H9 (cell line): Measurements from ENCODE around the gene HIP1. TPM values are rescaled to one million over a fixed set of nuclear protein-coding genes. Genes with fewer than 3 reads are reported as not detected.

Experiments used
- DNase-seq: peaks from one replicate; pipeline ENCODE4 v3.0.0-alpha.2; 2017
- H2AFZ ChIP-seq: one replicate; pipeline ENCODE4 v1.6.1; 2013; ENCODE audit warnings: mild to moderate bottlenecking, low read length, control low read depth, moderate library complexity
- H2AK5ac ChIP-seq: 2 replicates; pipeline ENCODE4 v1.6.1; 2013; ENCODE audit warnings: low read length, control low read depth, mixed read lengths; ENCODE audit not compliant: insufficient read length
- H2BK120ac ChIP-seq: one replicate; pipeline ENCODE4 v1.6.1; 2013; ENCODE audit warnings: low read depth, mild to moderate bottlenecking, low read length, control low read depth, inconsistent platforms; ENCODE audit not compliant: poor library complexity, severe bottlenecking
- H2BK12ac ChIP-seq: 2 replicates; pipeline ENCODE4 v1.6.1; 2013; ENCODE audit warnings: low read length, control low read depth, mixed read lengths, low read depth; ENCODE audit not compliant: insufficient read length
- H2BK15ac ChIP-seq: 2 replicates; pipeline ENCODE4 v1.6.1; 2013; ENCODE audit warnings: low read depth, low read length, control low read depth
- H2BK20ac ChIP-seq: one replicate; pipeline ENCODE4 v1.6.1; 2013; ENCODE audit warnings: low read depth, mild to moderate bottlenecking, low read length, control low read depth, inconsistent platforms; ENCODE audit not compliant: poor library complexity, severe bottlenecking
- H2BK5ac ChIP-seq: 2 replicates; pipeline ENCODE4 v1.6.1; 2013; ENCODE audit warnings: low read length, control low read depth, mixed read lengths; ENCODE audit not compliant: insufficient read length
- H3K14ac ChIP-seq: 2 replicates; pipeline ENCODE4 v1.6.1; 2013; ENCODE audit warnings: low read length, control low read depth; ENCODE audit not compliant: insufficient read depth
- H3K18ac ChIP-seq: 2 replicates; pipeline ENCODE4 v1.6.1; 2013; ENCODE audit warnings: low read depth, mild to moderate bottlenecking, mixed read lengths, low read length, control low read depth; ENCODE audit not compliant: insufficient read length
- H3K23ac ChIP-seq: 2 replicates; pipeline ENCODE4 v1.6.1; 2013; ENCODE audit warnings: low read length, control low read depth, mixed read lengths, low read depth; ENCODE audit not compliant: insufficient read length
- H3K23me2 ChIP-seq: 2 replicates; pipeline ENCODE4 v1.6.1; 2013; ENCODE audit warnings: low read depth, mild to moderate bottlenecking, mixed read lengths, low read length, control low read depth; ENCODE audit not compliant: insufficient read length, poor library complexity, severe bottlenecking
- H3K27ac ChIP-seq: 2 replicates; pipeline ENCODE4 v1.5.1; 2013; ENCODE audit warnings: low read length, control low read depth, mixed read lengths, low read depth; ENCODE audit not compliant: insufficient read length
- H3K27me3 ChIP-seq: 2 replicates; pipeline ENCODE4 v1.6.1; 2013; ENCODE audit warnings: low read length, control low read depth, inconsistent platforms; ENCODE audit not compliant: insufficient read depth
- H3K4ac ChIP-seq: 2 replicates; pipeline ENCODE4 v1.6.1; 2013; ENCODE audit warnings: low read depth, mild to moderate bottlenecking, control low read depth, inconsistent platforms, low read length, moderate library complexity
- H3K4me1 ChIP-seq: 2 replicates; pipeline ENCODE4 v1.6.1; 2013; ENCODE audit warnings: low read length, control low read depth, inconsistent platforms; ENCODE audit not compliant: insufficient read depth
- H3K4me2 ChIP-seq: 2 replicates; pipeline ENCODE4 v1.6.1; 2013; ENCODE audit warnings: low read length, control low read depth, mixed read lengths; ENCODE audit not compliant: insufficient read length, insufficient read depth
- H3K56ac ChIP-seq: 2 replicates; pipeline ENCODE4 v1.6.1; 2013; ENCODE audit warnings: low read depth, mild to moderate bottlenecking, mixed read lengths, low read length, control low read depth; ENCODE audit not compliant: insufficient read length
- H3K79me1 ChIP-seq: 2 replicates; pipeline ENCODE4 v1.6.1; 2013; ENCODE audit warnings: low read depth, mild to moderate bottlenecking, moderate library complexity, low read length, control low read depth, inconsistent platforms; ENCODE audit not compliant: insufficient read depth, poor library complexity, severe bottlenecking
- H3K79me2 ChIP-seq: 2 replicates; pipeline ENCODE4 v1.6.1; 2013; ENCODE audit warnings: low read length, control low read depth, inconsistent platforms; ENCODE audit not compliant: insufficient read depth
- H3K9ac ChIP-seq: 2 replicates; pipeline ENCODE4 v1.6.1; 2013; ENCODE audit warnings: low read length, control low read depth, mixed read lengths; ENCODE audit not compliant: insufficient read length; ENCODE audit errors: extremely low read depth
- H3K9me3 ChIP-seq: one replicate; pipeline ENCODE4 v1.6.1; 2013; ENCODE audit warnings: low read depth, low read length, inconsistent platforms; ENCODE audit not compliant: control insufficient read depth
- H3T11ph ChIP-seq: one replicate; pipeline ENCODE4 v1.6.1; 2013; ENCODE audit warnings: mild to moderate bottlenecking, low read length, control low read depth, inconsistent platforms
- H4K20me1 ChIP-seq: one replicate; pipeline ENCODE4 v1.6.1; 2013; ENCODE audit not compliant: control insufficient read depth, insufficient read length, insufficient read depth
- H4K5ac ChIP-seq: 2 replicates; pipeline ENCODE4 v1.6.1; 2013; ENCODE audit warnings: low read depth, mild to moderate bottlenecking, mixed read lengths, low read length, control low read depth; ENCODE audit not compliant: insufficient read length
- H4K8ac ChIP-seq: replicated peaks from 2 replicates; pipeline ENCODE4 v1.6.1; 2013; ENCODE audit warnings: low read length, control low read depth, mixed read lengths, low read depth; ENCODE audit not compliant: insufficient read length
- H4K91ac ChIP-seq: 2 replicates; pipeline ENCODE4 v1.6.1; 2013; ENCODE audit warnings: low read depth, mild to moderate bottlenecking, moderate library complexity, mixed read lengths, low read length, control low read depth; ENCODE audit not compliant: insufficient read length
- H3K27ac Mint-ChIP-seq, 3 experiments: 2 replicates in 2 of 3; 3 replicates in 1 of 3; pipeline ENCODE4 v1.8.0; 2020 to 2021; ENCODE audit warnings: mixed read lengths in 3 of 3, mild to moderate bottlenecking in 1 of 3, moderate library complexity in 1 of 3
- H3K27me3 Mint-ChIP-seq: 2 replicates; pipeline ENCODE4 v1.8.0; 2021; ENCODE audit warnings: low read depth, mild to moderate bottlenecking, moderate library complexity, mixed read lengths
- H3K36me3 Mint-ChIP-seq, 3 experiments: 2 replicates in 2 of 3; 3 replicates in 1 of 3; pipeline ENCODE4 v1.8.0; 2020 to 2021; ENCODE audit warnings: low read depth in 3 of 3, mixed read lengths in 3 of 3; ENCODE audit not compliant: insufficient read depth in 1 of 3
- H3K4me1 Mint-ChIP-seq, 2 experiments: 2 replicates each; pipeline ENCODE4 v1.8.0; 2020; ENCODE audit warnings: mixed read lengths in 2 of 2
- H3K4me3 Mint-ChIP-seq, 2 experiments: 2 replicates in 1 of 2; 3 replicates in 1 of 2; pipeline ENCODE4 v1.8.0; 2020 to 2021; ENCODE audit warnings: mild to moderate bottlenecking in 2 of 2, mixed read lengths in 2 of 2, moderate library complexity in 1 of 2
- H3K9me3 Mint-ChIP-seq, 2 experiments: 2 replicates in 1 of 2; 3 replicates in 1 of 2; pipeline ENCODE4 v1.8.0; 2020; ENCODE audit warnings: mild to moderate bottlenecking in 2 of 2, mixed read lengths in 2 of 2, moderate library complexity in 1 of 2
- CTCF ChIP-seq: fragments of 200-600 bp; sonication (generic); conservative IDR thresholded peaks from 3 replicates; pipeline ENCODE4 v1.8.0; 2021; ENCODE audit warnings: antibody characterized with exemption, mild to moderate bottlenecking
- WGBS: extraction: QIAGEN DNeasy Blood & Tissue Kit; methylation state at CpG from one replicate; pipeline ENCODE4 v1.1.7; 2013; ENCODE audit warnings: missing lambda C conversion rate, low lambda C conversion rate, mixed read lengths; ENCODE audit not compliant: insufficient read length; ENCODE audit errors: extremely low coverage; 5-methylcytosine and 5-hydroxymethylcytosine counted together
- total RNA-seq: library from RNA; stranded (reverse); gene quantifications from 2 replicates; pipeline ENCODE4 v1.2.1, GENCODE V29; 2021

Gene HIP1
- total RNA-seq, 1 experiment from 2014 or later, result 87.5 TPM

GRCh38 chr7:75729851-75730274 is 8.9 kb downstream of the HIP1 start:
- H4K20me1 ChIP-seq, result no peaks in the 10 kb centered on the region
- H3K56ac ChIP-seq, result no peak overlapping the region
- peaks cover 0 to 3% (median 0%) of the 10 kb centered on the region in 3 experiments; a peak in 1 of 7 replicates for H3K36me3 Mint-ChIP-seq
- H2BK120ac ChIP-seq, result no peak overlapping the region
- no peak overlapping the region for H3K9ac ChIP-seq
- H4K91ac ChIP-seq, result no peak overlapping the region
- peak overlapping the region; percentile 9 to 86 (median 46); a peak in 6 of 7 replicates for H3K27ac Mint-ChIP-seq
- no peak overlapping the region for H3K4ac ChIP-seq
- no peak overlapping the region for H2BK5ac ChIP-seq
- no peak overlapping the region for H4K8ac ChIP-seq
- no peak overlapping the region for H3K18ac ChIP-seq
- no peak overlapping the region for H3K4me2 ChIP-seq
- peaks cover 13% of the 10 kb centered on the region; the same call in 1 of the 2 replicates for H3K4me1 ChIP-seq
- H3K9me3 Mint-ChIP-seq, result no peaks in the 10 kb centered on the region; a peak in 1 of 5 replicates
- TF ChIP-seq CTCF, result no peak
- H2BK20ac ChIP-seq, result no peak overlapping the region
- H2AFZ ChIP-seq, result no peak overlapping the region
- no peak overlapping the region for H4K5ac ChIP-seq
- no peaks in the 10 kb centered on the region for H3K27me3 ChIP-seq
- H2AK5ac ChIP-seq, result no peak overlapping the region
- DNase-seq, result peak; percentile 45
- no CpG with 5 or more reads among the region's 4 CpGs for WGBS
- no peak overlapping the region for H3K27ac ChIP-seq
- no peak overlapping the region for H3T11ph ChIP-seq
- no peaks in the 10 kb centered on the region for H3K9me3 ChIP-seq
- no peaks in the 10 kb centered on the region for H3K79me2 ChIP-seq
- no peaks in the 10 kb centered on the region for H3K27me3 Mint-ChIP-seq
- H2BK12ac ChIP-seq, result no peak overlapping the region
- H3K23ac ChIP-seq, result no peak overlapping the region
- no peak overlapping the region; the same call in 1 of the 2 replicates for H3K14ac ChIP-seq
- H3K23me2 ChIP-seq, result no peaks in the 10 kb centered on the region
- no peak overlapping the region for H2BK15ac ChIP-seq
- no peaks in the 10 kb centered on the region for H3K79me1 ChIP-seq
- no peak overlapping the region for H3K4me3 Mint-ChIP-seq
- peaks cover 30 to 31% of the 10 kb centered on the region in 2 experiments for H3K4me1 Mint-ChIP-seq
